CD4-positive, alpha-beta T cell treated with Interferon gamma for 1 hour (primary cell): ENCODE results near the gene MKLN1.

ENCODE experiments used
- DNase-seq: peaks from one replicate; pipeline ENCODE4 v3.0.0-alpha.2; 2020

The MKLN1 gene

DNA sequence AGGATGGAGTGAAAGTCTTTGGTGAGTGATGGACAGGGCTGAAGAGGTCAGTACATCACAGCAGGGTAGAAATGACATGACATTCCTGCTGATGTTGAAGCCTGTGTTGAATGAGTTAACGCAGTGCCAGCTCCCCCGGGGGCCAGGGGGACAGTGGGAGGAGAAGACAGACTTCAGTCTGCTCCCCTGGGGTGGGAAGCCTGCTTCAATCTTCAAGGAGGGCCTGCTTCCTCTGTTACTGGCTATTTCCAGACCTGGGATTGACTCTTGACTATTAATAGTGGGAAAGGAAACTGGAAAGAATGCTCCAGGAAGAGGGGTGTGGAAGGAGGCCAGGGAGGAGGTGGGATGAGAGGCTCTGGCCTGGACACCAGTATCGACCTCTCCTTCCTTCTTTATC is 201.5 kb downstream of the MKLN1 start:
- DNase-seq = no peak

GRCh38 chr7:131529617-131530016 is 201.9 kb downstream of the MKLN1 start:
- DNase-seq = no peak

GRCh38 chr7:131530137-131530536 is 202.5 kb downstream of the MKLN1 start:
- DNase-seq = no peak

DNA sequence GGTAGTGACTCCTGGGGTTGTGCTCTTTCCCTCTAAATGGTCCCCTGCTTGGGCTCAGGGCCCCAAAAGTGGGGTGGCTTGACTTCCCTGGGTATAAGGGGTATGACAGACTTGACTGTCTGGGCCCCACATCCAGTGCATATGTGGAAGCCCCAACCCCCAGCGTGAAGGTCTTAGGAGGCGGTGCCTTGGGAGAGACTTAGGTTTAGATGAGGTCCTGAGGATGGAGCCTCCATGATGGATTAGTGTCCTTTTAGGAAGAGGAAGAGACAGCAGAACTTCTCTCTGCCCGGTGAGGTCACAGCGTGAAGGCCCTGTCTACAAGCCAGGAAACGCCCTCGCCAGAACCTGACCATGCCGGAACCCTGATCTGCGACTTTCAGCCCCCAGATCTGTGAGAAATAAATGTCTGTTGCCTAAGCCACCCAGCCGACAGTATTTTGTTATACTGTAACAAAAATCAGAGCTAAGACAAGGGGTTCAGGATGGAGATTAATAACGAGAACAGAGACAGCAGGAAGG is 205.0 kb downstream of the MKLN1 start:
- no peak for DNase-seq

GRCh38 chr7:131533151-131533559 is 205.5 kb downstream of the MKLN1 start:
- no peak for DNase-seq

GRCh38 chr7:131533566-131534561 is 206.2 kb downstream of the MKLN1 start:
- DNase-seq = no peak

GRCh38 chr7:131536361-131536849 is 208.7 kb downstream of the MKLN1 start:
- no peak for DNase-seq

DNA sequence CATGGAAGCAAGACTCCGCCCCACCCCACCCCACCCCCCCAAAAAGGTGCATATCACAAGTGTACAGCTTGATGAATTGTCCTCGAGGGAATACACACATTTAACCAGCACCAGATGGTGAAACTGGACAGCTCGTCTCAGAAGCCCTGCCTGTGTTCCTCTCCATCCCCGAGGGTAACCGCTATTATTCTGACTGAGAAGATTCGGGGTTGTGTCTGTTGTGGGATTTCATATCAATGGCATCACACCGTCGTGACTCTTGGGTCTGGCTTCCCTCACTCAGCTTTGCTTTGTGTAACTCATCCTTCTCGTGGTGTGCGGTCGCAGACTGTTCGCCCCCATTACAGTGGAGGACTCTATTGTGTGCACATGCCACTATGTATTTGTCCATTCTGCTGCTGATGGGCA is 209.9 kb downstream of the MKLN1 start:
- no peak for DNase-seq

DNA sequence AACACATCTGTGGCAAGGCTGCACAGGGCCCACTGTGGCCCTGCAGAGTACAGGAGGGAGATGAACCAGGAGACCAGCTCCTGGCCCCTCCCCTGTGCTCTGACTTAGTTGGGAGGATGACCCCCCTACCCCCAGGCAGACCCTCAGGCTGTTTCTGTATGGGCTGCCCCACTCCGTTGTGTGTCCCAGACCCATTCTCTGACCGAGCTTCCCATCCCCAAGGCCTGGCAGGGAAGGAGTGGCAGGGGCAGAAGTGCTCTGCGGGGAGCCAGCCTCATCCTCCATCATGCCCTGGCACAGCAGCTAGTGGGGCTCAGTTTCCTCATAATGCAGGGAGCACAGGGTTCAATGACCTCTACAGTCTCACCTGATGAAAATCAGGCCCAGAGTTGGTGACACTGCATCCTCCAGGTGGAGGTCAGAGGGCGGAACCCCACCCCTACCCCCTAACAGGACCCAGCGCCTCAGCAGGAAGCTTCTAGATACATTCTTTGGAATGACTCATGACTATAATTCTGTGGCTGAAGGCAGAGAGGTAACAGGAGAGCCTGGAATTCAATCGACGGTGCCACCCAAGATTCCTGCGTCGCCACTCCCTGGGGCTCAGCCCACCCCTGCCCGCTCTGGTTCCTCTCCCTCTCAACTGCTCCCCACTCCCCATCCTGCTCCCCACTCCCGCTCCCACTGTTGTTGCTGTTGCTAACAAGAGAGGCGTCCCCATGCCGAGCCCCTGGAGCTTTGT is 210.6 kb downstream of the MKLN1 start:
- no peak for DNase-seq

GRCh38 chr7:131538813-131539179 is 211.1 kb downstream of the MKLN1 start:
- no peak for DNase-seq

DNA sequence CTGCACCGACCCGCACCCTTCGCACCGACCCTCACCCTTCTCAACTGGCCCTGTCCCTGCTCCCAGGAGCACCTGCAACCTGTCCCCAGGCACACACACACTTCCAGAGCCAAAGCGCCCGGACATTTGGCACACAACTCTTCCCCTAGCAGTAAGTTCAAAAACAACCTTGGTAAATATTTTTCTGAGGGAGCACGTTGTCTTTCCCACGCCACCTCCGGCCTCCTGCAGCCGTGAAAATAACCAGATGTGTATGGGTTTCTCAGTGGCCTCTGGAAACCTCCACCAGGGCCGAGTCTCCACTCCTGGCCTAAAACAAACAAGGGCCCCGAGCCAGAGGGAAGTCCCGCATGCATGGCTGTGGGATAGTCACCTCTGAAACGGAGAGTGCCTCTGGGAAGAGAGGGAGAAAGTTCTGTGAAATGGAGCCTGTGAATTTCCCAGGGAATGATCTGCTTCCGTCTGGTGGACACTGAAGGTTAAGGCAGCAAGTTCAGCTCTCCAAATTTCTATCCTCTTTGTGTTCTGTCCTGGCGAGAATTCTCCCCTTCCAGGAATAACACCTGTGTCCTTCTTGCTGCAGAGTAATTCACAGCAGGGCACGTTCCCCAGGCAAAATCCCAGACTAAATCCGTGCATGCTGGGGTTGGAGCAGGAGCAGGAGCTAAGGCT is 213.0 kb downstream of the MKLN1 start:
- DNase-seq = no peak

- no peak for DNase-seq
These were observed 215.6 kb downstream of the MKLN1 start for GRCh38 chr7:131543298-131543697.

GRCh38 chr7:131544021-131544420 is 216.3 kb downstream of the MKLN1 start:
- DNase-seq = no peak

- DNase-seq = no peak
These were observed 217.0 kb downstream of the MKLN1 start for GRCh38 chr7:131544449-131545301.

DNA sequence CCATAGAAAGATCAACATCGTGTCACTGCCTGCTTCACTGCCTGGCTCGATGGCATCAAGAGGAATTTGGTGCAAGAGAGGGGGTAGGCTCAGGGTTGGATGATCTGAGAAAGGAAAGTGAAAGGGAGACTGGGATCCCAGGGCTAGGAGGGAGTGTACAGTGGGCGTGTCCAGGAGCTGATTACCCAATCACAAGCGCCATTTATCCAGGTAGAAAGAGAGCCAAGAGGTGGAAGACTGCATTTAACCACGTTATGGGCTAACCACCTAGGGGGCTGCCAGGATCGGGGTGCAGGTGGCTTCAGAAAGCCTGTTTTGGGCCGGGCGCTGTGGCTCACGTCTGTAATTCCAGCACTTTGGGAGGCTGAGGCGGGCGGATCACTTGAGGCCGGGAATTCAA is 218.4 kb downstream of the MKLN1 start:
- DNase-seq = no peak
